HUES64 (cell line): ENCODE data around the gene MNX1. TPM values are rescaled to one million over a fixed set of nuclear protein-coding genes. Genes with fewer than 3 reads are reported as not detected.

Experiments used
- H3K27ac ChIP-seq: 2 replicates; pipeline ENCODE4 v1.7.0; 2013; ENCODE audit warnings: low read depth, low read length, inconsistent platforms
- H3K27me3 ChIP-seq: 2 replicates; pipeline ENCODE4 v1.6.1; 2013; ENCODE audit warnings: mild to moderate bottlenecking, low read length; ENCODE audit not compliant: insufficient read depth
- H3K36me3 ChIP-seq: 2 replicates; pipeline ENCODE4 v1.6.1; 2013; ENCODE audit warnings: mild to moderate bottlenecking, low read length; ENCODE audit not compliant: insufficient read depth
- H3K4me1 ChIP-seq: 2 replicates; pipeline ENCODE4 v1.6.1; 2013; ENCODE audit warnings: mild to moderate bottlenecking, low read length, moderate library complexity; ENCODE audit not compliant: insufficient read depth
- H3K4me3 ChIP-seq: 2 replicates; pipeline ENCODE4 v1.5.1; 2013; ENCODE audit warnings: mild to moderate bottlenecking, low read length, moderate library complexity
- H3K9ac ChIP-seq: 2 replicates; pipeline ENCODE4 v1.6.1; 2013; ENCODE audit warnings: mild to moderate bottlenecking, low read depth, low read length
- H3K9me3 ChIP-seq: 2 replicates; pipeline ENCODE4 v1.6.1; 2013; ENCODE audit warnings: low read depth, low read length; ENCODE audit not compliant: insufficient read depth
- WGBS: fragments of 150-250, 120-280 bp; methylation state at CpG from one replicate; pipeline ENCODE4 v1.1.7; 2013; ENCODE audit warnings: missing lambda C conversion rate; 5-methylcytosine and 5-hydroxymethylcytosine counted together
- polyA plus RNA-seq, 2 experiments: library from polyadenylated mRNA; stranded (reverse); fragments of 50-300 nt; gene quantifications; one replicate each; pipeline ENCODE4 v1.2.3, GENCODE V29; 2013

Gene MNX1
- 0.30 TPM for polyA plus RNA-seq (2013, experiment 1 of 2)
- 0.44 TPM for polyA plus RNA-seq (2013, experiment 2 of 2)

- H3K9ac ChIP-seq, result no peak within 1 kb of the TSS
- under 1% methylated on average over 87 of the region's 87 CpGs for WGBS
- H3K27ac ChIP-seq, result no peak within 1 kb of the TSS
- H3K36me3 ChIP-seq, result no peaks in the 10 kb centered on the region
- peak within 1 kb of the TSS; percentile 53 for H3K4me3 ChIP-seq
- peaks cover 21% of the 10 kb centered on the region for H3K4me1 ChIP-seq
- H3K9me3 ChIP-seq, result peaks cover 3% of the 10 kb centered on the region; the same call in 1 of the 2 replicates
- H3K27me3 ChIP-seq, result peaks cover 98% of the 10 kb centered on the region
Measured at GRCh38 chr7:157010588-157011332, at the start of gene MNX1. MNX1 (minus strand) TSS chr7:157010663; CDS start chr7:157010350, 313 bp downstream.

- WGBS, result 65% methylated on average over 4 of the region's 4 CpGs
Measured at GRCh38 chr7:157059534-157059933, 49.1 kb upstream of the MNX1 start.

DNA sequence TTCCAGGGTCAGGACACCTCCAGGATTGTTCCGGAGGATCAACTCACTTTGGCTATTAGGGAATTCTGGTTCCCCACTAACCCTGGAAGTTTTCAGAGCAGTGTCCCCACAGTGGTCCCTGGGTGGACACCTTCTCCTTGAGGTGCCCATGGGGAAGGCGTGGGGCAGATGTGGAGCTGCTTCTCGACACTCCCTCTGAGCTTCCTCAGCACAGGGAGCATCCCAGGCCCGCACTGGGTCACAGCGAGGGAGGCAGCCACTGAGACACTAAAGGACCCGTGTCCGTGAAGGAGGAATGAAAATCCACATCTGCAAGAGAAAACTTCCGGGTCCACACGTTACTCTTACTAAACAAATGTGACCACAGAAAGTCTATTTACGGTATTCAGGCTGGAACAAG lies 48.2 kb upstream of the MNX1 start:
- peaks cover 3% of the 10 kb centered on the region; the same call in 1 of the 2 replicates for H3K9me3 ChIP-seq
- H3K4me3 ChIP-seq, result no peak overlapping the region
- no peaks in the 10 kb centered on the region for H3K36me3 ChIP-seq
- WGBS, result 91% methylated on average over 10 of the region's 10 CpGs
- no peak overlapping the region for H3K27ac ChIP-seq
- H3K27me3 ChIP-seq, result no peaks in the 10 kb centered on the region; the same call in 1 of the 2 replicates
- no peak overlapping the region for H3K9ac ChIP-seq
- H3K4me1 ChIP-seq, result no peaks in the 10 kb centered on the region

More at GRCh38 chr7:157059534-157059933, 49.1 kb upstream of the MNX1 start:
- peaks cover 3% of the 10 kb centered on the region; the same call in 1 of the 2 replicates for H3K9me3 ChIP-seq
- no peaks in the 10 kb centered on the region for H3K36me3 ChIP-seq
- no peak overlapping the region for H3K4me3 ChIP-seq
- no peaks in the 10 kb centered on the region; the same call in 1 of the 2 replicates for H3K27me3 ChIP-seq
- H3K9ac ChIP-seq, result no peak overlapping the region
- H3K27ac ChIP-seq, result no peak overlapping the region
- no peaks in the 10 kb centered on the region for H3K4me1 ChIP-seq

- no peaks in the 10 kb centered on the region; the same call in 1 of the 2 replicates for H3K9me3 ChIP-seq
- 85% methylated on average over 8 of the region's 8 CpGs for WGBS
- H3K36me3 ChIP-seq, result no peaks in the 10 kb centered on the region
- no peaks in the 10 kb centered on the region; the same call in 1 of the 2 replicates for H3K27me3 ChIP-seq
- H3K4me3 ChIP-seq, result no peak overlapping the region
- H3K9ac ChIP-seq, result no peak overlapping the region
- no peak overlapping the region for H3K27ac ChIP-seq
- no peaks in the 10 kb centered on the region for H3K4me1 ChIP-seq
Measured at GRCh38 chr7:157058068-157058467, 47.6 kb upstream of the MNX1 start.

DNA sequence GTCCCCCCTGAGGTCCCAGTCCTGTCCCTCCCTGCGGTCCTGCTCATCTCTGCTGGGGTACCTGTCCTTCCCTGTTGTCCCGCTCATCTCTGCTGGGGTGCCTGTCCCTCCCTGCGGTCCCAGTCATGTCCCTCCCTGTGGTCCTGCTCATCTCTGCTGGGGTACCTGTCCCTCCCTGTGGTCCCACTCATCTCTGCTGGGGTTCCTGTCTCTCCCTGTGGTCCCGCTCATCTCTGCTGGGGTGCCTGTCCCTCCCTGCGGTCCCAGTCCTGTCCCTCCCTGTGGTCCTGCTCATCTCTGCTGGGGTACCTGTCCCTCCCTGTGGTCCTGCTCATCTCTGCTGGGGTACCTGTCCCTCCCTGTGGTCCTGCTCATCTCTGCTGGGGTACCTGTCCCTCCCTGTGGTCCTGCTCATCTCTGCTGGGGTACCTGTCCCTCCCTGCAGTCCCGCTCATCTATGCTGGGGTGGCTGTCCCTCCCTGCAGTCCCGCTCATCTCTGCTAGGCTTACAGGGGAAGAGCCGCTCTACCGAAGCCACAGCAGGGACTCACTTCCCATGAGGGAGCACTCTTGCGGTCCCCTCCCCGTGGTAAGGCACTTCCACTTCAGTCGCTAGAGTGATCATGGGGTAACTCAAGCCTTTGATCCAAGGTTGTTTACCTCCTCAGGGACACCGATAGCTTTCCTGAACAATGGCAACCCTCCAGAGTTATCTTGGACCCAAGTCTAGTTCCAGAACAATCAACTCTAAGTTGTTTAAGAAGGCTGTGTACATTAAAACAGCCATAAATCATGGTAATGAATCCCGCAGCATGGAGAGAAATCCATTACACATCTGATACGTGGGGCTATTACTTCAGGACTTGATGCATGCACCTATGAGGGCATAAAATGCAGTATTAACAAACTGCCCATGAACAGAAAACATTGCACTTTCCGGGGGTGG lies 46.8 kb upstream of the MNX1 start:
- Histone ChIP-seq H3K4me3 (no peak overlapping the region), H3K9ac (no peak overlapping the region), H3K9me3 (no peaks in the 10 kb centered on the region; the same call in 1 of the 2 replicates), H3K27me3 (no peaks in the 10 kb centered on the region; the same call in 1 of the 2 replicates), H3K4me1 (no peaks in the 10 kb centered on the region), H3K27ac (no peak overlapping the region), H3K36me3 (no peaks in the 10 kb centered on the region)
- 88% methylated on average over 15 of the region's 16 CpGs for WGBS

DNA sequence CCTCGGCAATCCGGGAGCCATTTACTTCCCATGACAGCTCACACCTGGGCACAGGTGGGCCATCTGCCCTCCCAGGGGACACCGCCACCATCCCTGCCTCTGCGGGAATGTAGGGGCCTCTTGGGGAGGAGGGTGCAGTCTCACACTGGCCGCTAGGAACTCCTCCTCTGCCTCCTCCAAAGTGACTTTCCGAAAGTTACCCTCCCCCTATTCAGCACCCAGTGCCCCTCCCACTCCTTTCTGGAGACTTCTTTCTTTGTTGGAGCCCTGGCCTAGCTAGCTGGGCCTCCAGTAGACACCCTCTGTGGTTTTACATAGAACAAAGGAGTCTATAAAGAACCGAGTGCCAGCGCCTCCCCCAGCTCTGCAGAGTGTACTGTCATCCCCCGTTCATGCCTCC lies 45.8 kb upstream of the MNX1 start:
- Histone ChIP-seq H3K4me1 (no peaks in the 10 kb centered on the region), H3K27me3 (no peaks in the 10 kb centered on the region; the same call in 1 of the 2 replicates), H3K4me3 (no peak overlapping the region), H3K9ac (no peak overlapping the region), H3K9me3 (no peaks in the 10 kb centered on the region), H3K36me3 (no peaks in the 10 kb centered on the region), H3K27ac (no peak overlapping the region)
- 84% methylated on average over 9 of the region's 9 CpGs for WGBS

DNA sequence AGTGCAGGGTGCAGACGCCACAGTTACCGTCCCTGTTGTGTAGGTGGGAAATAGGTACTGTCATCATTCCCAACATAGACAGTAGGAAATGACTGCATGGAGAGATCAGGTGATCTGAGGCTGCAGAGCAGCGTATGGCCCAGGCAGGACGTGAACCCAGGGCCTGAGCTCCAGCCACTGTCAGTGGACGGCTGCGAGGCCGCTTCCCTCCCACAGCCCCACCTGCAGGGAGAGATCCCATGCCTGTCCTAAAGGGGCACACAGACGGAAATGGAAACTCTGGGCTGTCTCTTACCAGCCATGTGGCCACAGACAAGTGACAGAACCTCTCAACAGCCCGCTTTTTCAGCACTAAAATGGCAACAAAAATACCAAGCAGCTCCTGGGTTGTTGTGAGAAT lies 44.5 kb upstream of the MNX1 start:
- H3K4me1 ChIP-seq, result no peaks in the 10 kb centered on the region
- WGBS, result 88% methylated on average over 9 of the region's 9 CpGs
- H3K27me3 ChIP-seq, result peaks cover 3% of the 10 kb centered on the region; the same call in 1 of the 2 replicates
- H3K4me3 ChIP-seq, result no peak overlapping the region
- no peaks in the 10 kb centered on the region for H3K36me3 ChIP-seq
- no peak overlapping the region for H3K9ac ChIP-seq
- H3K9me3 ChIP-seq, result no peaks in the 10 kb centered on the region
- H3K27ac ChIP-seq, result no peak overlapping the region

GRCh38 chr7:157053118-157053517 lies 42.7 kb upstream of the MNX1 start:
- WGBS, result 96% methylated on average over 4 of the region's 5 CpGs
- 0 out of 2 replicates have a peak, but pooled peaks cover 3% of the 10 kb centered on the region for H3K27me3 ChIP-seq

DNA sequence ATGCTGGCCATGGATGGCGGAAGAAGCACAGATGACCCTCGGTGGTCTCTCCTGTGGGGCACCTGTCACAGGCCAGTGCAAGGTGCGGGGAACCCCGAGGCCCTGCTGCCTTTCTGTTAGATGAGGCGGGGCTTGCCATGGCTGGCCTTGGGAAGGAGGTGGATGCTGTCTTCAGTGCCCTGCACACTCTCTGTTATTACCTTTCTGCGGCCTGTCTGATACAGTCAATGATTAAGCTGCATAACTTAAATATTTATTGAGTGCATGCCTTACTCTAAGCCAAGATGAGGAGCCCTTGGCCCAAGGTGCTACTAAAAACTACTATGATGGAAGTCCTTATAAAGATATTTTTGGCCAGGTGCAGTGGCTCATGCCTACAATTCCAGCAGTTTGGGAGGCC lies 36.7 kb upstream of the MNX1 start:
- Histone ChIP-seq H3K27ac (no peak overlapping the region), H3K27me3 (0 out of 2 replicates have a peak, but pooled peaks cover 3% of the 10 kb centered on the region)
- 99% methylated on average over 6 of the region's 6 CpGs for WGBS

More at GRCh38 chr7:157053118-157053517, 42.7 kb upstream of the MNX1 start:
- Histone ChIP-seq H3K4me3 (no peak overlapping the region), H3K36me3 (no peaks in the 10 kb centered on the region), H3K27ac (no peak overlapping the region), H3K9ac (no peak overlapping the region), H3K4me1 (no peaks in the 10 kb centered on the region), H3K9me3 (no peaks in the 10 kb centered on the region)

GRCh38 chr7:157046681-157047080 lies 36.2 kb upstream of the MNX1 start:
- H3K4me3 ChIP-seq, result no peak overlapping the region
- H3K27ac ChIP-seq, result no peak overlapping the region
- no peak overlapping the region for H3K9ac ChIP-seq
- H3K9me3 ChIP-seq, result no peaks in the 10 kb centered on the region
- H3K36me3 ChIP-seq, result no peaks in the 10 kb centered on the region
- 86% methylated on average over 1 of the region's 1 CpG for WGBS
- no peaks in the 10 kb centered on the region for H3K4me1 ChIP-seq
- 0 out of 2 replicates have a peak, but pooled peaks cover 3% of the 10 kb centered on the region for H3K27me3 ChIP-seq

More for the DNA sequence above, 36.7 kb upstream of the MNX1 start:
- Histone ChIP-seq H3K9me3 (no peaks in the 10 kb centered on the region), H3K36me3 (no peaks in the 10 kb centered on the region), H3K9ac (no peak overlapping the region), H3K4me3 (no peak overlapping the region), H3K4me1 (no peaks in the 10 kb centered on the region)
